ENCODE measurements around the gene RUNDC1. TPM values are rescaled to one million over a fixed set of nuclear protein-coding genes. Genes with fewer than 3 reads are reported as not detected.
A peak's percentile ranks its signal among the peaks of the same experiment; 100 is the strongest.
"Not testable (repeated sequence)": the region's sequence is repeated elsewhere in the genome, so short reads cannot be mapped to it uniquely, and the experiment has no call there.

RUNDC1 gene
- total RNA-seq (2014; rRNA removed; shearing (Covaris generic)), result 4.2 and 4.3 TPM in 2 replicates

- peak; percentile 92 for DNase-seq (ENCODE audit: low read depth)
Measured at GRCh38 chr17:42980274-42980765, at the start of gene RUNDC1. Gene RUNDC1, plus strand, starts transcription at chr17:42980565. Its CDS starts 12 bp downstream, at chr17:42980577.

GRCh38 chr17:42937712-42938596, 42.4 kb upstream of the RUNDC1 start:
- DNase-seq (ENCODE audit: low read depth), result peak; percentile 57

GRCh38 chr17:42944211-42944610, 36.2 kb upstream of the RUNDC1 start:
- no peak for DNase-seq (ENCODE audit: low read depth)

GRCh38 chr17:42946812-42947211, 33.6 kb upstream of the RUNDC1 start:
- no peak for DNase-seq (ENCODE audit: low read depth)

- DNase-seq (ENCODE audit: low read depth), result no peak
Measured at GRCh38 chr17:42950044-42950783, 30.2 kb upstream of the RUNDC1 start.

GRCh38 chr17:42953669-42954068, 26.7 kb upstream of the RUNDC1 start:
- no peak for DNase-seq (ENCODE audit: low read depth)

GRCh38 chr17:42964161-42964932, 16.0 kb upstream of the RUNDC1 start, which contains the start of gene AARSD1:
Gene AARSD1, minus strand, starts transcription at chr17:42964454. Its CDS starts 14 bp downstream, at chr17:42964440.
- peak; percentile 92 for DNase-seq (ENCODE audit: low read depth)

- DNase-seq (ENCODE audit: low read depth), result no peak
Measured at GRCh38 chr17:42967925-42968324, 12.4 kb upstream of the RUNDC1 start.

- no peak for DNase-seq (ENCODE audit: low read depth)
Measured at GRCh38 chr17:42969001-42969581, 11.3 kb upstream of the RUNDC1 start.

- no peak for DNase-seq (ENCODE audit: low read depth)
Measured at GRCh38 chr17:42971589-42971988, 8.8 kb upstream of the RUNDC1 start.

GRCh38 chr17:42973323-42973722, 7.0 kb upstream of the RUNDC1 start:
- not testable (repeated sequence) for DNase-seq (ENCODE audit: low read depth)

- DNase-seq (ENCODE audit: low read depth), result no peak
Measured at GRCh38 chr17:42975265-42975664, 5.1 kb upstream of the RUNDC1 start.

- DNase-seq (ENCODE audit: low read depth), result not testable (repeated sequence)
Measured at GRCh38 chr17:42975701-42976100, 4.7 kb upstream of the RUNDC1 start.

GRCh38 chr17:42979511-42980273, 673 bp upstream of the RUNDC1 start, which contains the start of gene PTGES3L:
Gene PTGES3L, minus strand, starts transcription at chr17:42980080. Its CDS starts 27 bp downstream, at chr17:42980053.
- peak; percentile 64 for DNase-seq (ENCODE audit: low read depth)

GRCh38 chr17:42980766-42981397, 517 bp downstream of the RUNDC1 start:
- DNase-seq (ENCODE audit: low read depth), result peak; percentile 63

- DNase-seq (ENCODE audit: low read depth), result no peak
Measured at GRCh38 chr17:42982266-42982665, 1.9 kb downstream of the RUNDC1 start.

GRCh38 chr17:42985225-42985624, 4.9 kb downstream of the RUNDC1 start:
- no peak for DNase-seq (ENCODE audit: low read depth)

- no peak for DNase-seq (ENCODE audit: low read depth)
Measured at GRCh38 chr17:42989141-42989540, 8.8 kb downstream of the RUNDC1 start.

GRCh38 chr17:42989726-42990652, 9.6 kb downstream of the RUNDC1 start:
- DNase-seq (ENCODE audit: low read depth), result no peak
